Adrenal gland (tissue), 12 donors: ENCODE measurements around the gene HCK. TPM values are rescaled to one million over a fixed set of nuclear protein-coding genes. Genes with fewer than 3 reads are reported as not detected.
A peak's percentile ranks its signal among the peaks of the same experiment; 100 is the strongest.

Source experiments
- DNase-seq, 7 donors: peaks; one replicate each; pipeline ENCODE4 v3.0.0-alpha.2; 2019 to 2020
- H3K27ac ChIP-seq, 5 donors: fragments of 200-600 bp; sonication (generic) in 4 of 5; 1 replicate in 3 of 5; 2 replicates in 2 of 5; pipeline versions ENCODE4 v1.5.1 to v1.8.0; 2016 to 2020; ENCODE audit warnings: mild to moderate bottlenecking in 1 of 5
- H3K27me3 ChIP-seq: fragments of 200-600 bp; 2 replicates; pipeline ENCODE4 v1.8.0; 2021
- H3K36me3 ChIP-seq, 2 donors: fragments of 200-600 bp; replicated peaks in 1 of 2; 1 replicate in 1 of 2; 2 replicates in 1 of 2; pipeline versions ENCODE4 v1.5.1 to v1.8.0; 2018 to 2022
- H3K4me1 ChIP-seq, 2 donors: fragments of 200-600 bp; replicated peaks in 1 of 2; 1 replicate in 1 of 2; 2 replicates in 1 of 2; pipeline versions ENCODE4 v1.5.1 to v1.8.0; 2018 to 2021
- H3K4me3 ChIP-seq, 4 donors: fragments of 200-600 bp; sonication (generic) in 3 of 4; one replicate each; pipeline ENCODE4 v1.5.1; 2016 to 2018
- H3K9me3 ChIP-seq, 3 donors: fragments of 200-600 bp; sonication (generic) in 1 of 3; replicated peaks in 1 of 3; 1 replicate in 2 of 3; 2 replicates in 1 of 3; pipeline versions ENCODE4 v1.5.1 to v1.8.0; 2016 to 2021
- POLR2A ChIP-seq, 2 donors: fragments of 450-650 bp; IDR thresholded peaks; one replicate each; pipeline ENCODE4 v1.6.1; 2017; ENCODE audit warnings: antibody characterized with exemption in 2 of 2, mild to moderate bottlenecking in 2 of 2, moderate library complexity in 1 of 2
- WGBS, 4 donors: extraction: QIAGEN DNeasy Blood & Tissue Kit in 2 of 4; methylation state at CpG; one replicate each; pipeline versions ENCODE4 v1.1.5 to v1.1.7; 2013 to 2017; 5-methylcytosine and 5-hydroxymethylcytosine counted together
- intact Hi-C, 2 donors: fragments of 100-400 bp; cut with DNase I; formaldehyde crosslinking; loops; one replicate each; pipeline versions ENCODE4 v1.14.1 to v1.15.0; 2022 to 2023
- polyA plus RNA-seq, 3 donors: library from polyadenylated mRNA; stranded (reverse); fragments of 200-250 nt in 2 of 3; fragments of 350-450 nt in 1 of 3; fragmentation: Illumina TruSeq in 1 of 3; extraction: RNeasy Lipid Tissue Mini Kit (QIAGEN cat#74804) in 1 of 3; gene quantifications; one replicate each; pipeline ENCODE4 v1.2.3, GENCODE V29; 2013 to 2014
- total RNA-seq, 9 donors: library from RNA; depleted of rRNA in 4 of 9; stranded (reverse); fragments of >200 nt in 4 of 9; fragments of 120-200 nt in 1 of 9; fragmentation: NEBNext Ultra II Directional in 1 of 9; extraction: Animal tissue kit (Norgen Biotek cat#: 25700) in 1 of 9; gene quantifications; one replicate each; pipeline versions ENCODE4 v1.1.0 to v1.2.4, GENCODE V29; 2013 to 2023
- TF ChIP-seq, protein P1 (sequence below), 6 experiments: fragments of 450-650 bp in 4 of 6; fragments of 200-600 bp in 2 of 6; sonication (generic) in 1 of 6; IDR thresholded peaks; 1 replicate in 5 of 6; 2 replicates in 1 of 6; pipeline versions ENCODE4 v1.5.1 to v1.8.0; 2016 to 2021; ENCODE audit warnings: antibody characterized with exemption in 6 of 6, mild to moderate bottlenecking in 2 of 6, moderate library complexity in 1 of 6
- donor health status: healthy with polysubstance abuse.
- donor health status: Bipolar disorder and iron deficiency.
- donor health status: DM: yes; HTN: yes; CAD: no.
- donor health status: DM: no; HTN: no; CAD: no.
- donor health status: DM: no; HTN: no; CAD: no.
- donor health status: DM: yes; HTN: yes; CAD: no.

The HCK gene
- total and polyA plus RNA-seq, 12 donors = 3.7 to 49.8 (median 17.0) TPM

DNA sequence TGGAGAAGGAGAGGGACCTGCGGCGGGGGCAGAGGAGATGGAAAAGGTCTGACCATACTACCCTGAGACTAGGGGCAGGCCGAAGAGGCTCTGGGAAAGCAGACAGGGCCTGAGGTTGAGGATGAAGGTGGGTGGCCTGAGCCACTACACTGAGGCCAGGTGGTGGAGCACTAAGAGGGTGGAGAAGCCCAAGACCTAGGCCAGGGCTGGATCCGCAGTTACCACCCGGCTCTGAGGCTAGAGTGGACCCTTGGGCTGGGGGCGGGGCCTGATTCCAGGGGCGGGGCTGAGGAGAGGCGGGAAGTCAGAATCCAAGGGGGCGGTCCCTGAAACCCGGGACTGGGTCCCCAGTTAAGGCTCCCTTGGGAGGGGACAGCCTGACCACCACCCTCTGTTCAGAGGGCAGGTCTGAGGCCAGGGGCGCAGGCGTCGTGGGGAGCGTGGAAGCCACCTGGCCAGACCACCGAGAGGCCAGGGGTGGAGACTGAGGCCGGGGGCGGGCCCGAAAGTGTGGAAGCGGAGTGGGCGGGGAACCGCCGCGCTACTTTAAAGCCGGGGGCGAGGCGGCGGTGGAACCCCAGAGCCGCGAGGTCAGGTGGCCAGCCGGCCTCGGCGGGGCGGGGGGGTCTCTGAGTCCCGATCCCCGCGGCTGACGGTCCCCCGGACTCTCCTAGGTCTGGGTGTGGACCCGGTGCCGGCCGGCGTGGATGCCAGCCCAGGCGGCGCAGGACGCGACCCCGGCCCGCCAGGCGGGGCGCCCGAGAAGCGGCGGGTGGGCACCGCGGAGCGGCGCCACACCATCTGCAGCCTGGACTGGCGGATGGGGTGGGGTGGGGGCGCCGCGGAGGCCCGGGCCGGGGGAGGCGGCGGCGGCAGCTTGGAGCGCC is 33.5 kb upstream of the HCK start:
- Histone ChIP-seq H3K27me3 (peaks cover 27% of the 10 kb centered on the region), H3K36me3 (no peaks in the 10 kb centered on the region), H3K9me3 (no peaks in the 10 kb centered on the region), H3K27ac (peak overlapping the region in 1 of 5 donors; percentile 22), H3K4me3 (peak overlapping the region in 1 of 4 donors; percentile 70), H3K4me1 (peaks cover 0 to 7% of the 10 kb centered on the region in 2 donors)
- intact Hi-C loops = no loop called here
- TF ChIP-seq, protein P1, sequence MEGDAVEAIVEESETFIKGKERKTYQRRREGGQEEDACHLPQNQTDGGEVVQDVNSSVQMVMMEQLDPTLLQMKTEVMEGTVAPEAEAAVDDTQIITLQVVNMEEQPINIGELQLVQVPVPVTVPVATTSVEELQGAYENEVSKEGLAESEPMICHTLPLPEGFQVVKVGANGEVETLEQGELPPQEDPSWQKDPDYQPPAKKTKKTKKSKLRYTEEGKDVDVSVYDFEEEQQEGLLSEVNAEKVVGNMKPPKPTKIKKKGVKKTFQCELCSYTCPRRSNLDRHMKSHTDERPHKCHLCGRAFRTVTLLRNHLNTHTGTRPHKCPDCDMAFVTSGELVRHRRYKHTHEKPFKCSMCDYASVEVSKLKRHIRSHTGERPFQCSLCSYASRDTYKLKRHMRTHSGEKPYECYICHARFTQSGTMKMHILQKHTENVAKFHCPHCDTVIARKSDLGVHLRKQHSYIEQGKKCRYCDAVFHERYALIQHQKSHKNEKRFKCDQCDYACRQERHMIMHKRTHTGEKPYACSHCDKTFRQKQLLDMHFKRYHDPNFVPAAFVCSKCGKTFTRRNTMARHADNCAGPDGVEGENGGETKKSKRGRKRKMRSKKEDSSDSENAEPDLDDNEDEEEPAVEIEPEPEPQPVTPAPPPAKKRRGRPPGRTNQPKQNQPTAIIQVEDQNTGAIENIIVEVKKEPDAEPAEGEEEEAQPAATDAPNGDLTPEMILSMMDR (IDR thresholded peaks at IDR 0.05) = no peak
- no peak for TF ChIP-seq POLR2A (IDR thresholded peaks at IDR 0.05)
- DNase-seq = peak in 6 of 7 donors; percentile 35 to 59 (median 50)
- WGBS, 4 donors = 1 to 9% (median 4%) methylated on average over 8 to 67 of the region's 67 CpGs

DNA sequence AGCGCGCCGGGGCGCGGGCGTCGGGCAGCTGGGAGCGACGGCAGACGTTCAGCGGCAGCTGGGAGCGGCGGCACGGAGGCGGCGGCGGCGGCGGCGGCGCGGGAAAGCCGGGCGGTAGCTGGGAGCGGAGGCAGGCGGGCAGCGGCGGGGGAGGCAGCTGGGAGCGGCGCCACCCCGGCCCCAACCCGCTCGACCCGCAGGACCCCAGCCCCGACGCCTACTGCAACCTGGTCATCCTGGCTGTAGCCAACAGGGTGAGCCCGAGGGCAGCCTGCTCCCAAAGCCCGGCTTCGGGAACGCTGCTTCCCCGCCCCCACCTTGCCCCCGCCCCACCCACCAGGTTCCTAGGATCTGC is 32.9 kb upstream of the HCK start:
- peaks cover 0 to 7% of the 10 kb centered on the region in 2 donors for H3K4me1 ChIP-seq
- no peak for DNase-seq
- no peaks in the 10 kb centered on the region for H3K9me3 ChIP-seq
- H3K27me3 ChIP-seq = peaks cover 27% of the 10 kb centered on the region
- H3K27ac ChIP-seq = no peak overlapping the region
- intact Hi-C loops = no loop called here
- no peaks in the 10 kb centered on the region for H3K36me3 ChIP-seq
- TF ChIP-seq POLR2A (IDR thresholded peaks at IDR 0.05) = no peak
- TF ChIP-seq, protein P1 (IDR thresholded peaks at IDR 0.05) = no peak
- H3K4me3 ChIP-seq = peak overlapping the region in 1 of 4 donors; percentile 70
- WGBS, 4 donors = 0 to 1% (median 1%) methylated on average over 3 to 42 of the region's 42 CpGs; no CpG with 5 or more reads in 1 of the 4 donors

DNA sequence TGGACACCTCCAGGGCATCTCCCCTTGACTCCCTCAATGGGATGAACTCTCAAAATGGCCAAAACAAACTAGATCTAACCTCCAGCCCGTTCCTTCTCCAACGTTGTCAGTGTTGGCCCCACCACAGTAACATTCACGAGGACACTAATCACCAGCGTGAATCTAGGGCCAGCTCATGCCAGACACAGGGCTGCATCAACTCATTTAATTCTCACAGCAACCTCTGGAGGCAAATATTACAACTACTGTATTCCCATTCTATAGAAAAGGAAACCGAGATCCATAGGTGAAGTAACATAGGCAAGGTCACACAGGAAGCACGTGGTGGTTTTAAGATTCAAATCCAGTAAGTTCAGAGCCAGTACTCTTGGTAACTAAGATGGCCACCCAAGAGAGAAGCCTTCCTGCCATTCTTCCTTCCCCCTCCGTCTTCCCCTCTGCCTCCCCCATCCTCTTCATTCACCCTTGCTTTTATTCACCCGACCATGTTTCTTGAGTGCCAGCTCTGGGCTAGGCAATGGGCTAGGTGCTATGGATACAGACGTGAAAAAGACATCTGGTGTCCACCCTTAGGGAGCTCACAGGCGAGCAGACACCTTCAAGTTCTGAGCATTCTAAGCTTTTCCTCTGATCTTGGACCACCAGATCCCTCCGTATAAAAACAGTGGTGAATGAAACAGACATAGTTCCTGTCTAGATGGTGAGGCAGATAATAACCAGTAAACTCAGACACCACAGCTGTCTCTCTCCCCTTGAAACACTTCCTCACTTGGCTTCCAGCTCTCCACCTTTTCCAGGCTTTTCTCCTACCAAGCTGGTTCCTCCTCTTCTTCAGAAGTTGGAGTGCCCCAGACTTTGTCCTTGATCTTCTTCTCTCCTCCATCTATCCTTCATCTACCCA is 32.2 kb upstream of the HCK start:
- 32 to 38% (median 36%) methylated on average over 11 of the region's 11 CpGs for WGBS, 4 donors
- intact Hi-C loops = loop anchor here in 1 of 2 donors (10.0 kb wide), 1 partner anchor 195 kb away; no protein-coding TSS in a partner anchor
- Histone ChIP-seq H3K9me3 (no peaks in the 10 kb centered on the region), H3K4me1 (peaks cover 0 to 7% of the 10 kb centered on the region in 2 donors), H3K27me3 (peaks cover 27% of the 10 kb centered on the region), H3K4me3 (peak overlapping the region in 1 of 4 donors; percentile 70), H3K27ac (no peak overlapping the region), H3K36me3 (no peaks in the 10 kb centered on the region)
- DNase-seq = no peak
- TF ChIP-seq, protein P1 (IDR thresholded peaks at IDR 0.05) = no peak
- no peak for TF ChIP-seq POLR2A (IDR thresholded peaks at IDR 0.05)

DNA sequence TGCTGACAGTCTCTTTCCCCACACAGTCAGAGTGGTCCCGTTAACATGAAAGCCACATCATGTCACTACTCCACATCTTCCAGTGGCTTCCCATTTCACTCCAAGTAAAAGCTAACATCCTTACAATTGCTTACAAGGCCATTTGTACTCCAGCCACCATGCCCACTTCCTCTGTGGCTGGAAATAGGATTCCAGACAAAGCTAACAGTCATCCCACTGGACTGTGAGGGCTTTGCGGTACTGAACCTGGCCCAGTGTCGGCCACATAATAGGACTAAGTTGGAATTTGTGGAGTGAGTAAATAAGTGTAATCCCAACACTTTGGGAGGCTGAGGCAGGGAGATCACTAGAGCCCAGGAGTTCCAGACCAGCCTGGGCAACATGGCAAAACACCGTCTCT is 31.0 kb upstream of the HCK start:
- intact Hi-C loops = loop anchor here in 1 of 2 donors (10.0 kb wide), 1 partner anchor 196 kb away; no protein-coding TSS in a partner anchor
- peaks cover 0 to 7% of the 10 kb centered on the region in 2 donors for H3K4me1 ChIP-seq
- H3K9me3 ChIP-seq = no peaks in the 10 kb centered on the region
- DNase-seq = no peak
- no peak overlapping the region for H3K27ac ChIP-seq
- no peak for TF ChIP-seq POLR2A (IDR thresholded peaks at IDR 0.05)
- 78 to 81% (median 80%) methylated on average over 4 of the region's 4 CpGs for WGBS, 4 donors
- no peak overlapping the region for H3K4me3 ChIP-seq
- H3K36me3 ChIP-seq = no peaks in the 10 kb centered on the region
- peaks cover 27% of the 10 kb centered on the region for H3K27me3 ChIP-seq
